Nucleus accumbens (tissue), 56 donors: ENCODE measurements around the gene NPIPB2.
"Not testable (repeated sequence)": the region's sequence is repeated elsewhere in the genome, so short reads cannot be mapped to it uniquely, and the experiment has no call there.

Experiments
- DNase-seq, 56 donors: peaks; one replicate each; lab custom pipeline; 2025; lab: John Stamatoyannopoulos, UW

NPIPB2 gene

DNA sequence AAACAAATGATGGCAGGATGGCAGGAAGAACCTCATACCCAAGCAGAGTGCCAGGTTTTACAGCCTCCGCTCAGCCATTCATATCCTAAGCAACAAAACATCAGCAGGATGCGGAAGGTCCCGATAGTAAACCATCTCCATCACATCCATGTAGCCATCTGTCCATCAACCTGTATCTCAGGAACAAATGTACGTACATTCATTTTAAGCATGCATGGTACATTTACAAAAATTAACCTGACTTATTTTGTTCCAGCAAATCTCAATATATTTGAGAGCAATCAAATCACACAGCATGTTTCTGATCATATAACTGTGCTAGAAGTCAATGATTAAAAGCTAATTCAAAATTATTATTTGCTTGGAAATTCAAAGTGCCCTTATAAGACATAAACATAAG, at the start of gene NPIPB2:
Gene NPIPB2, minus strand, starts transcription at position 101 of the 400 bp plus-strand sequence. Its CDS starts 0 bp downstream, at position 101.
- not testable (repeated sequence) for DNase-seq

DNA sequence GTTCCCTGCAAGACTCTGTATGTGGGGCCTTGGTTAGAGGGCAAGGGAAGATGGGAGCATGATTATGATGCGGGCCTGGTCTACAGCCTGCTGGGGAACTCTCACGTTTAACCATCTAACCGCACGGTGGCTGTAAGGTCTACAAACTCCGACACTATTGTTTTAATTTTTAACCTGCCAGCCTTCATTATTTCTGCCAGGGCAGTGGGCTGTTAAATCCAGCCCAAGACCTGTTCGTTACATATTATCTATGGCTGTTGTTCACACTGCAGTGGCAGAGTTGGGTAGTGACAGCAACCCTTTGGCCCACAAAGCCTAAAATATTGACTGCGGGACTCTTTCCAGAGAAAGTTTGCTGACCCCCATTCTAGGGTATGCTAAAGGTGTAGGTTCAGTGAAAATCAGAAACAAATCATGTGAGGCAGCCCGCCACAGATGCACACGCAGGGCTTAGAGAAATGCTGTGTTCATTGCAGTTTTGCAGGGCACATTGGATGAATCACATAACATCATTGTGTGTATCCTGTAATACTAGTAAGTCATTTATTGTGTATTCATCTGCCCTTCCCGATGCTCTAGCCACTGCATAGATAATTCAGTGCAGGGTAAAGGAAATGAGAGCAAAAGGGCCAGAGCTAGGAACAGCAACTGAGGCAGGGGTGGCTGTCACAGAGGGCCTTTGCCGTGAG, 49.0 kb upstream of the NPIPB2 start:
- DNase-seq, result peak in 3 of 56 donors; percentile 15 to 26 (median 16)

DNA sequence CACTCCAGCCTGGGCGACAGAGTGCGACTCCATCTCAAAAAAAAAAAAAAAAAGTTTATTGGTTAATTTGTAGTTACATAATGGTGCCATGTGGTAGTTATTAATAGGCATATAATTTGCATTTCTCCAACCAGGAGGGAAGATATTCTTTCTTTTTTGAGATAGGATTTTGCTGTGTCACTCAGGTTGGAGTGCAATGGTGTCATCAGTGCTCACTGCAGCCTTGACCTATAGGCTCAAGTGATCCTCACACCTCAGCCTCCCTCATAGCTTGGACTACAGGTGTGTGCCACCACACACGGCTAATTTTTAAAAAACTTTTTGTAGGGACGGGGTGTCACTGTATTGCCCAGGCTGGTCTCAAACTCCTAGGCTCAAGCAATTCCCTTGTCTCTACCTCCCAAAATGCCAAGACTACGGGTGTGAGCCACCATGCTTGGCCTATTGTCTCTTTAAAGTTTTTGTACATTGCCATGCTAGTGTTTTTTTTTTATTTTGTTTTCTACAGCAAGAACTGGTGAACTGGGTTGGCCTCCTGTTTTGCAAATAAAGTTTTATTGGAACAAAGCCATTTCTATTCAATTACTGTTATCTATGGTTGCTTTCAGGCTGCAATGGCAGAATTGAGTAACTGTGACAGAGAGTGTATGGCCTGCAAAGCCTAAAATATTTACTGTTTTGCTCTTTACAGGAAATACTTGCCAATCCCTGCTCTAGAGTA, 46.6 kb upstream of the NPIPB2 start:
- no peak for DNase-seq

DNA sequence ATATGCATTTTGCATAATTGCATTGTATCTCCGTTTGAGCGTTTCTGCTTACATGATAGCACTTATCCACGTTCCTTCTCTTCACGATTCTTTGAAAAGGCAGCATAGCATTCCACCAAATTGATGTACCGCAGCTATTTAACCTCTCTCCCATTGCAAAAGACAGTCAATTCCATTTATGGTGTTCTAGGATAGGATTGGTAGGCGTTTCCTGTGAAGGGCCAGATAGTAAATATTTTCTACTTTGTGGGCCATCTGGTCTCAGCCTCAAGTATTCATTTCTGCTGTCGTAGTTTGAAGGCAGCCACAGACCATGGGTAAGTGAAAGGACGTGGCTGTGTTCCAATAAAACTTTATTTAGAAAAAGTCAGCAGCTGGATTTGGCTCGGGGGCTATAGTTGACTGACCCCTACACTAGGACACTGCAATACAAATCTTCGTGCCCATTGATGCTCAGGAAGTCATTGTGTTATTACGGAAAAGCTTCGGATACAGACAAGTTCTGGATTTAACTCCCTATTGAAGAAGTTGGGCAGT, 44.7 kb upstream of the NPIPB2 start:
- DNase-seq, result no peak

DNA sequence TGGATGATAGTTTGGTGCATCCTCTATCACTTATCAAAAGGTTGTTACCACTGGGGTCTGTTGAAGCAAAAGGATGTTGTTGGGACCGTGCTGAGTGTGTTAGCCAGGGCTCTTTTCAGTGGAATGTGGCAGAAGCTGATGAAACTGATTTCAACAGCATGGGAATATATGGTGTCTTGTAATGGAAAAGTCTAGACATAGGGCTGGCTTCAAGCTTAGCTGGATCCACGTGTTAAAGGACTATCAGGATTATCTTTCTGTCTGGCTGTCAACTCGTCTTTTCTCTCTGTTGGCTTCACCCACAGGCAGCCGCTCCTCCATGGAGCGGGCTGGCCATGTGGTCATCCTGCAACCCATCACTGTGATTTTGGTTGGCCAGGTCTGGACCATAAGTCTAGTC, 43.4 kb upstream of the NPIPB2 start:
- no peak for DNase-seq

DNA sequence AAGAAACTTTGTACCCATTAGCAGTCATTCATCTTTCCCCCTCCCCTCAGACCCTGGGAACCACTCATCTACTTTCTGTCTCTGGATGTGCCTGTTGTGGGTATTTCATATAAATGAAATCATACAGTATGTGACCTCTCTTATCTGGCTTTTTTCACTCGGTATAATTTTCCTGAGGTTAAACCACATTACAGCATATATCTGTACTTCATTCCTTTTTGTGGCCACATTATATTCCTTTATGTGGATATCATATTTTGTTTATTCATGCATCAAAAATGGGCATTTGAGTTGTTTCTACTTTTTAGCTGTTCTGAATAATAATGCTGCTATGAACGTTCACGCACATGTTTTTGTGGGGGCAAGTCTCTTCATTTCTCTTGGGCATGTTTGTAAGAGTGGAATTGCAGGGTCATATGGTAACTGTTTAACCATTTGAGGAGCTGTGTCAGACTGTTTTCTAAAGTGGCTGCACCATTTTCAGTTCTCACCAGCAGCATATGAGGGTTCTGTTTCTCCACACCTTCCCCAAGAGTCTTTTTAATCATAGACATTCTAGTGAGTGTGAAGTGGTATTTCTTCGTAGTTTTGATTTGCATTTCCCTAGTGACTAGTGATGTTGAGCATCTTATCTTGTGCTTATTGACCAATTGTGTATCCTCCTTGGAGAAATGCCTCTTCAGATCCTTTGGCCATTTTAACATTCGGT, 38.4 kb upstream of the NPIPB2 start:
- DNase-seq, result no peak

DNA sequence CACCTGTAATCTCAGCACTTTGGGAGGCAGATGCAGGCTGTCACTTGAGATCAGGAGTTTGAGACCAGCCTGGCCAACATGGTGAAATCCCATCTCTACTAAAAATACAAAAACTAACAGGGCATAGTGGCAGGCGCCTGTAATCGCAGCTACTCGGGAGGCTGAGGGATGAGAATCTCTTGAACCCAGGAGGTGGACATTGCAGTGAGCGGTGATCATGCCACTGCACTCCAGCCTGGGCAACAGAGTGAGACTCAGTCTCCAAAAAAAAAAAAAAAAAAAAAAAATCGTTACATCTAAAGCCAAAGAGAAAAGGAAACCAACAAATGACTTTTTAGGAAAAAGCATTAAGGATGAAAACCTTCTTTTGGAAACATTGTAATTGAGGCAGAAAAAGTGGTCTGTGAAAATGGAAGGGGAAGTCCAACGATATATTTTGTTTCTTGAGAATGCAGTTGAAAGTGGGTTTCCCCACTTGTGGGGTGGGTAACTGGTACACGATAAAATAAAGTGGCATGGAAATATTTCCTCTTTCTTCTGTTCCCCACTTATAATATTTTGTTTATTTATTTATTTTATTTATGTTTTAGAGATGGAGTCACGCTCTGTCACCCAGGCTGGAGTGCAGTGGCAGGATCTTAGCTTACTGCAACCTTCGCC, 37.3 kb upstream of the NPIPB2 start:
- DNase-seq, result no peak

DNA sequence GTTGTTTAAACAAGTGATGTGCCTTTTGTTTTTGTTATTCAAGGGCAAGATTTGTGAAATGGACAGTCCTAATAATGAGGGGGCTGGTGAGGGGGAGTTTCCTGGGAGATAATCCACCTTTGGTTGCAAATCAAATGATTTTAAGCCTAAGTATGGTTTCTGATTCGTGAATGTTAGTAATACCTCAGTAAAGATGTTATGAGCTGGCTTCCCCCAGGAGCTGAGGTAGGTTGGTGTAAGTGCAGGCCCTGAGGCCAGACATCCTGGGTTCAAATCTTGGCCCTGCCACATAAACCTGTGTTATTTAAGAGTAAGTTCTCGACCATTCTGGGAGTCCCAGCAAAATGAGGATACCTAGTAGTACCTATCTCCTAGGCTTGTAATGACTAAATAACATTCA, 36.2 kb upstream of the NPIPB2 start:
- DNase-seq, result no peak

DNA sequence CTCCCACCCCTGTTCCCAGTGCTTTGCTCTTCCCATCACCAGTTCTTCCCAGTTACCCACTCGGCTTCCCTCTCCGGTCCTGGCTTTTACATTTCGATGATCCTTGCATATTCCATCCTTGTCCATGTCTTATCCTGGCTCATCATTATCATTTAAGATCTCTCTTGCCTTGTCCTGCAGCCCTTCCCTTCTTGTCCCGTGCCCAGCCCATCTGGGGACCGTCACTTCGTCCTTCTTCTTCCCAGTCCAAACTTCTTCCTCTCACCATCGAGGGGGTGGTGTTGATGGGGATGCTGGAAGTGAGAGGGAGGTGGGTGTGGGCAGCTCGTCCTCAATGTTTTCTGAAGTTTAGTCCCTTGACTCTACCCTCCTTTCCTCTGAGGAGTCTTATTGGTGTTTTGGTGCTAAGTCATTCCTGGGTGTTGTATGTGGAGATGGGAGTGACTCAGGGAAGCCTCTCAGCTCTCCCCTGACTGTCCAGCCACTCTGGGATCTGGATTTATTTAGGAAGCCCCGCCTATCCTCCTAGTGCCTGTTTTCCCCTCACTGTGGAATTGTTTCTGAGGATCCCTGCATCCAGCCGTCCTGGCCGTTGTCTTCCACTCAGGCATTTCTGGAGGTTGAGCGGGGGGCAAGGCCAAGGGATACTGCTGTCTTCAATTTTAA, 35.7 kb upstream of the NPIPB2 start:
- DNase-seq, result peak in 3 of 56 donors; percentile 6 to 19 (median 16)

DNA sequence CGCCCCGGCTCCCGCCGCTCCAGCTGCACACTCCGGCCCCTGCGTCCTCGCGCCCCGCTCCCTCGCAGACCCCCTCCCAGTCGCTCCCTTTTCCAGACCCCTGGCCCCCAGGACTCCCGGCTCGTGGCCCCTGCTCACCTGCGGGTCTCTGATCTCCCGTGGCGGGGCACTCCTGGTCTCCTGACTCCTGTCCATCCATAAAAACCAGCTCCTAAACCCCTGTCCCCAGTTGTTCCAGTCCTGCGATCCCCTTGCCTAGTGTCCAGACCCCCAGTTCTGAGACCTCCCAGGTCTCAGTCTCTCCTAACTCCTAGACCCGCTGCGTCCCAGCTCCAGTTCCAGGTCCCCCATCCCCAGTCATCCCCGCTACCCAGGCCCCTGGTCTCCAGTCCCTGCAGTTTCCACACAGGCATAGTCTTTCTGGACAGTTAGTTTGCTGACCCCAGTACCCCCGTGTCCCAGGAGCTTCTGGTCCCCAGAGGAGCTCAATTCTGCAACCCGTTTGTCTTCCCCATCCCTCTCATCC, 35.1 kb upstream of the NPIPB2 start:
- DNase-seq, result peak in 5 of 56 donors; percentile 26 to 60 (median 50)

DNA sequence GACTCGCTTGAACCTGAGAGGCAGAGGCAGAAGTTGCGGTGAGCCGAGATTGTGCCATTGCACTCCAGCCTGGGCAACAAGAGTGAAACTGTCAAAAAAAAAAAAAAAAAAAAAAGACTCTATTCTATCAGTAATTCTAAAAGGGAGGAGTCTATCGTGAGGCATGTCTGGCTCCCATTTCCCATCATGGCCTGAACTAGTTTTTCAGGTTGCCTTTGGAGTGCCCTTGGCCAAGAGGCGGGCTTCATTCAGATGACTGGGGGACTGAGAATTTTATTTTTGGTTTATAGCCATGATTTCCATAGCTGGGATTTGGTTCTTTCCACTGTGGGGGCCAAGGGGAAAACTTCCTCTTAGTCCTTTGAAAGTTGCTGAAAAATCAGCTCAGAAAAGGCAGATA, 31.2 kb upstream of the NPIPB2 start:
- DNase-seq, result no peak

DNA sequence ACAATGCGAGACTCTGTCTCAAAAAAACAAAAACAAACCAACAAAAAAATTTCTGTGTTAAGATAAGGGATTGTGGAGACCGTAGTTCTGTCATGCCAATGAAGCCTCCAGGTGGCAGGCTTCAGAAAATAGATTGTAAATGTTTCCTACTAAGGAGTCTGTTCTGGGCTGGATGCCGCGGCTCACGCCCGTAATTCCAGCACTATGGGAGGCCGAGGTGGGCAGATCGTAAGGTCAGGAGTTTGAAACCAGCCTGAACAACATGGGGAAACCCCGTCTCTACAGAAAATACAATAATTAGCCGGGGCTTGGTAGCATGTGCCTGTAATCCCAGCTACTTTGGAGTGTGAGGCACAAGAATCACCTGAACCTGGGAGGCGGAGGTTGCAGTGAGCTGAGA, 30.3 kb upstream of the NPIPB2 start:
- peak in 2 of 56 donors; percentile 6 to 13 for DNase-seq

DNA sequence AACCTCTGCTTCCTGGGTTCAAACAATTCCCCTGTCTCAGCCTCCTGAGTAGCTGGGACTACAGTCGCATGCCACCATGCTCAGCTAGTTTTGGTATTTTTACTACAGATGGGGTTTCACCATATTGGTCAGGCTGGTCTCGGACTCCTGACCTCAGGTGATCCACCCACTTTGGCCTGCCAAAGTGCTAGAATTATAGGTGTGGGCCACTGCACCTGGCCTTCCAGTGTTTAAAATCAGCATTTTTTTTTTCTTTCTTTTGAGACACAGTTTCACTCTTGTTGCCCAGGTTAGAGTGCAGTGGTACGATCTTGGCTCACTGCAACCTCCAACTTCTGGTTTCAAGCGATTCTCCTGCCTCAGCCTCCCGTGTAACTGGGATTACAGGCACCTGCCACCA, 28.4 kb upstream of the NPIPB2 start:
- not testable (repeated sequence) for DNase-seq

DNA sequence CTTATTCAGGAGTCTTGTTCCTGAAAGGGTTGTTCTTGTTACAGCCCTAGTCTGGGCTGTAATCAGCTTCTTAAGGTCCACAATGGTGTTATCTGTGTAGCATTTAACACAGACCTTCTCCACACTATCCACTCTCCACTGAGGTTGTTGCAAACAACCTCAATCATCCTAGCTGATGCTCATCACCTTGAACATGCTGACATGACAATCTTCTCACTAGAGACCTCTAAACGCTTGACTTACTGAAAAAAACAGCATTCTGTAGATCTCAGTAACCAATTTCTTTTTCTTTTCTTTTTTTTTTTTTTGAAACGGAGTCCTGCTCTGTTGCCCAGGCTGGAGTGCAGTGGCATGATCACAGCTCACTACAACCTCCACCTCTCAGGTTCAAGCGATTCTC, 26.7 kb upstream of the NPIPB2 start:
- DNase-seq, result no peak

DNA sequence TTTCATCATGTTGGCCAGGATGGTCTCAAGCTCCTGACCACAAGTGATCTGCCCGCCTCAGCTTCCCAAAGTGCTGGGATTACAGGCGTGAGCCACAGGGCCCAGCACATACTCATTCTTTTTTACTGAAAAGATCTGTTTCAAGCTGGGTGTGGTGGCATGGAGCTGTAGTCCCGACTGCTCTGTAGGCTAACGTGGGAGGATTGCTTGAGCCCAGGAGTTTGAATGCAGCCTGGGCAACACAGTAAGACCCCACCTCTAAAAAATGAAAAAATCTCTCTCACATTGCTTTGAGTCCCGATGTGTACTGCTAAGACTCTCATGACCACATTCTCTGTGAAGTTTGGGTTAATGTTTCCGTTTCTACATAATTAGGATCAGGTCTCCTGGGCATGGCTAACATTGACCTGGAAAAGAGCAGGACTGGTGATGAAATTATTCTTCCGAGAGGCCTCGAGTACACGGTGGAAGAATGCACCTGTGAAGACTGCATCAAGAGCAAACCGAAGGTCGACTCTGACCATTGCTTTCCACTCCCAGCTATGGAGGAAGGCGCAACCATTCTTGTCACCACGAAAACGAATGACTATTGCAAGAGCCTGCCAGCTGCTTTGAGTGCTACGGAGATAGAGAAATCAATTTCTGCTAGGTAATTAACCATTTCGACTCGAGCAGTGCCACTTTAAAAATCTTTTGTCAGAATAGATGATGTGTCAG, 25.5 kb upstream of the NPIPB2 start:
- no peak for DNase-seq

DNA sequence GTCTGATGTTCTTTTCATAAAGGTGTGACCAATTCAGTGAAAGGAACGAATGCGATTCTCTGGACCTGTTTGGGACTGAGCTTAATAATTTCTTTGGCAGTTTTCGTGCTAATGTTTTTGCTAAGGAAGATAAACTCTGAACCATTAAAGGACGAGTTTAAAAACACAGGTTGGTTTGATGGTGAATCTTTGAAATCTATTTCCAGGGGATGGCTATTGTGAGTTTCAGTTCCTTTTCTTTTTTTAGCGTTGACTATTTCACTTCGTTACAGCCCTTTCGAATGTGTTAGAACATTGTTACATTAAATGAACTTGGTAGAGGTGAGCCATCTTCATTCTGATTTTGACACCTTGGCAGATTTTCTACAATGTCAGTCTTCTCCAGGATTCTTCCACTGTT, 24.3 kb upstream of the NPIPB2 start:
- no peak for DNase-seq

DNA sequence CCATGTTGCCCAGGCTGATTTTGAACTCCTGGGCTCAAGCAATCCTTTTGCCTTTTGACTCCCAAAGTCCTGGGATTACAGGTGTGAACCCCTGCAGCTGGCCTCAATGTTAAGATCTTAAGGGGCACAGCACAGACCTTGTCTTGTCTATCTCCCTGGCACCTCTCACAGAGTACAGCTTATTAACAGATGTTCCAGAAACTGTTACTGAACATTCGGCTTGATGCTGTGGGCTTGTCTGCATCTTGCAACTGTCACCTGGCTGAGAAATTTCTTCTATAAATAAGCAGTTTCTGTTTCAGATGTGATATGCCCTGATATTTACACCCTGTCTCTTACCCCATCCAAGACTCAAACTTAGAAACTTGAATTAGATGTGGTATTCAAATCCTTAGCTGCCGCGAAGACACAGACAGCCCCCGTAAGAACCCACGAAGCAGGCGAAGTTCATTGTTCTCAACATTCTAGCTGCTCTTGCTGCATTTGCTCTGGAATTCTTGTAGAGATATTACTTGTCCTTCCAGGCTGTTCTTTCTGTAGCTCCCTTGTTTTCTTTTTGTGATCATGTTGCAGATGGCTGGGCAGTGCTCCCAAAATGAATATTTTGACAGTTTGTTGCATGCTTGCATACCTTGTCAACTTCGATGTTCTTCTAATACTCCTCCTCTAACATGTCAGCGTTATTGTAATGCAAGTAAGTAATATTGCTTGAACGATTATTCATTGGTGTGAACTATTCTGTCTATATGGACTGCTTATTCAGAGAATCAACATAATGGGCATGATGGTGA, 23.1 kb upstream of the NPIPB2 start, which contains the start of gene TNFRSF17:
Gene TNFRSF17, plus strand, starts transcription at position 450 of the 791 bp plus-strand sequence. Its CDS starts 115 bp downstream, at position 565.
- peak in 6 of 56 donors; percentile 1 to 9 (median 4) for DNase-seq

DNA sequence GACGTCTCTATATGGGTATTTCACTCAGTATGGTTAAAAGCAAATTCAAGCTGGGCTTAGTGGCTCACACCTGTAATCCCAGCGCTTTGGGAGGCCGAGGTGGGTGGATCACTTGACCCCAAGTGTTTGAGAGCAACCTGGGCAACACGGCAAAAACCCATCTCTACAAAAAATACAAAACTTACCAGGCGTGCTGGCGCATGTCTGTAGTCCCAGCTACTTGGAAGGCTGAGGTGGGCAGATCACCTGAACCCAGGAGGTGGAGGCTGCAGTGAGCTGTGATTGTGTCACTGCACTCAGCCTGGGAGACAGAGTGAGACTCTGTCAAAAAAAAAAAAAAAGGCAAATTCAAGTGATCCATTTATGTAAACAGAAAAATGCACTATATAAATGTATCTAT, 21.9 kb upstream of the NPIPB2 start:
- no peak for DNase-seq
